ENCODE results near the gene RNF135.
"Not testable (repeated sequence)": the region's sequence is repeated elsewhere in the genome, so short reads cannot be mapped to it uniquely, and the experiment has no call there.

Gene RNF135

DNA sequence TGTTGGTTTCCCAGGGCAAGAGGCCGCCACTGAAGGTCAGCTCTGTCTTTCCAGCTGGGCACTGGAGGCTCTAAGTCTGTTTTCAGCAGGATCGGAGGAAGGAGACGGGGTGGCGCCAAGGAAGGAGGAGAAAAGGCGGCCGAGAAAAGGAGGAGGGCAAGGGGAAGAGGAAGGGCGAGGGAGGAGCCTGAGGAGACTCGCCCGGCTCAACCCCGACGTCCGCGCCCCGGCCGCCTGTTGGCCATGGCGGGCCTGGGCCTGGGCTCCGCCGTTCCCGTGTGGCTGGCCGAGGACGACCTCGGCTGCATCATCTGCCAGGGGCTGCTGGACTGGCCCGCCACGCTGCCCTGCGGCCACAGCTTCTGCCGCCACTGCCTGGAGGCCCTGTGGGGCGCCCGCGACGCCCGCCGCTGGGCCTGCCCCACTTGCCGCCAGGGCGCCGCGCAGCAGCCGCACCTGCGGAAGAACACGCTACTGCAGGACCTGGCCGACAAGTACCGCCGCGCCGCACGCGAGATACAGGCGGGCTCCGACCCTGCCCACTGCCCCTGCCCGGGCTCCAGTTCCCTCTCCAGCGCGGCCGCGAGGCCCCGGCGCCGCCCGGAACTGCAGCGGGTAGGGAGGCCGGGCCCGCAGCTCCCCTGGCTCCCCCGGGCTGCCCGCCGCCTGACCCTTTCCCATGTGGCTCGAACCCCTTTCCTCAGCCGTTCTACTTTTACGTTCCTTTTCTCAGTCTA is at the start of gene RNF135:
RNF135 (plus strand) TSS at position 209 of the 737 bp plus-strand sequence; CDS start at position 244, 35 bp downstream.
- DNase-seq, result peak; percentile 62

DNA sequence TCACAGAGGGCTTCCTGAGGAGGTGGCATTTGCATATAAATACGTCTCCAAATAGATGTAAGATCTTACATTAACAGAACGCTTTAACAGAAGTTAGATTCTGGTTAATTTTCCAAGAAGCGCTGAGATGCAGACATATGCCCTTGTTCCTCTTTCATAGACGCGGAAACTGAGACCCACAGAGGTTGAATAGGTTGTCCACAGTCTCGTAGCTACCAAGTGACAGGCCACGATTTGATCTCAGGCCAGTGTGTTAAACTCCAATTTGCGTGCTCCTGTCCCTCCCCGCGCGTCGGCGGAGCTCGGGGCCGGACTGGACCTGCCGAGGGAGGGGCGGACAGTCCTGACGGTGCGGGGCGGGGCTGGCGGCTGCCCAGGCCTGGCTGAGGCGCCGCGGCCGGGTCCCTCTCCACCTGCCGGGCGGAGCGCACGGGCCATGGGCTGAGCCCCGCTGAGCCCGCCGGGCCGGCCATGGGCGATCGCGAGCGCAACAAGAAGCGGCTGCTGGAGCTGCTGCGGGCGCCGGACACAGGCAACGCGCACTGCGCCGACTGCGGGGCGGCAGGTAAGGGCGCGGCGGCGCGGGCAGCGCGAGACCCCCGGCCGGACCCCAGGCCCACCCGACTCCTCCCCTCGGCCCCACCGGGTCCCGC is 49.2 kb upstream of the RNF135 start, which contains the start of gene ADAP2:
ADAP2 (plus strand) TSS at position 402 of the 653 bp plus-strand sequence; CDS start at position 472, 70 bp downstream.
- no peak for DNase-seq

- DNase-seq, result no peak
Measured at GRCh38 chr17:30922235-30923030, 48.4 kb upstream of the RNF135 start.

DNA sequence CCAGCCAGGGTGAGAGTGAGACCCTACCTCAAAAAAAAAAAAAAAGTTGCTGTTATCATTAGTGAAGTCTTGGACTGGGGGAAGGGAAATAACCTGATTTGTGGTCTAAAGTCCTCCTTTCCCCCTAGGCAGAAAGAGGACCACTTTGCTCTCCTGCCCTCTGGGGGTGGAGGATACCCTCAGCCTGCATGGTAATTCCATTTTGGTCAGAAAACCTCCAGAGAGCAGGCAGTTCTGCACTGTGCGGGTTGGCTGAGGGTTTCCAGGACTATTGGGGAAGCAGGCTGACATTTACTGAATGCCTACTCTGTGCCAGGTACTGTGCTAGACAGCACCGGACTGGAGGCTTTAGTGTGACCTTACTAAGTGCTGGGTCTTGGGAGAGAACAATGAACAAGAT is 46.5 kb upstream of the RNF135 start:
- DNase-seq, result no peak

GRCh38 chr17:30926516-30926915 is 44.3 kb upstream of the RNF135 start:
- no peak for DNase-seq

- DNase-seq, result no peak
Measured at GRCh38 chr17:30927756-30928155, 43.1 kb upstream of the RNF135 start.

GRCh38 chr17:30928584-30928983 is 42.3 kb upstream of the RNF135 start:
- DNase-seq, result no peak

GRCh38 chr17:30929081-30929633 is 41.7 kb upstream of the RNF135 start:
- no peak for DNase-seq

DNA sequence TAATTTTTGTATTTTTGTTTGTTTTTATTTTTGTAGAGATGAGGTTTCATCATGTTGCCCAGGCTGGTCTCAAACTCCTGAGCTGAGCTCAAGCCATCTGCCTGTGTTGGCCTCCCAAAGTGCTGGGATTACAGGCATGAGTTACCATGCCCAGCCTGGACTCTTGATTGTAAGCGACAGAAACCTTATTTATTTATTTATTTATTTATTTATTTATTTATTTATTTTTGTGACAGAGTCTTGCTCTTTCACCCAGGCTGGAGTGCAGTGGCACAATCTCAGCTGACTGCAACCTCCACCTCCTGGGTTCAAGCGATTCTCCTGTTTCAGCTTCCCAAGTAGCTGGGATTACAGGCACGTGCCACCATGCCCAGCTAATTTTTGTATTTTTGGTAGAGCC is 41.0 kb upstream of the RNF135 start:
- DNase-seq, result not testable (repeated sequence)

GRCh38 chr17:30930495-30930894 is 40.3 kb upstream of the RNF135 start:
- no peak for DNase-seq

DNA sequence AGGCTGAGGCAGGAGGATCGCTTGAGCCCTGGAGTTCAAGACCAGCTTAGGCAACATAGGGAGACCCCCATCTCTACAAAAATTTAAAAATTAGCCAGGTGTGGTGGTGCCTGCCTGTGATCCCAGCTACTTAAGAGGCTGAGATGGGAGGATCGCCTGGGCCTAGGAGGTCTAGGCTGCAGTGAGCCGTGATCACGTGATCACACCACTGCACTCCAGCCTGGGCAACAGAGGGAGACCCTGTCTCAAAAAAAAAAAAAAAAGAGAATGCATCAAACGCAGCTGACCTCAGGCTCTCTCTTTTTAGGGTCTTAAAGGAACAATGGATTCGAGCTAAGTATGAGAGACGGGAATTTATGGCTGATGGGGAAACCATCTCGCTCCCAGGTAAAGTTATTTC is 39.3 kb upstream of the RNF135 start:
- DNase-seq, result not testable (repeated sequence)

- no peak for DNase-seq
Measured at GRCh38 chr17:30933966-30934365, 36.9 kb upstream of the RNF135 start.

GRCh38 chr17:30939051-30939689 is 31.7 kb upstream of the RNF135 start:
- DNase-seq, result no peak

- no peak for DNase-seq
Measured at GRCh38 chr17:30942308-30943079, 28.3 kb upstream of the RNF135 start.

GRCh38 chr17:30947796-30948195 is 23.0 kb upstream of the RNF135 start:
- DNase-seq, result no peak

GRCh38 chr17:30950189-30950588 is 20.6 kb upstream of the RNF135 start:
- no peak for DNase-seq

DNA sequence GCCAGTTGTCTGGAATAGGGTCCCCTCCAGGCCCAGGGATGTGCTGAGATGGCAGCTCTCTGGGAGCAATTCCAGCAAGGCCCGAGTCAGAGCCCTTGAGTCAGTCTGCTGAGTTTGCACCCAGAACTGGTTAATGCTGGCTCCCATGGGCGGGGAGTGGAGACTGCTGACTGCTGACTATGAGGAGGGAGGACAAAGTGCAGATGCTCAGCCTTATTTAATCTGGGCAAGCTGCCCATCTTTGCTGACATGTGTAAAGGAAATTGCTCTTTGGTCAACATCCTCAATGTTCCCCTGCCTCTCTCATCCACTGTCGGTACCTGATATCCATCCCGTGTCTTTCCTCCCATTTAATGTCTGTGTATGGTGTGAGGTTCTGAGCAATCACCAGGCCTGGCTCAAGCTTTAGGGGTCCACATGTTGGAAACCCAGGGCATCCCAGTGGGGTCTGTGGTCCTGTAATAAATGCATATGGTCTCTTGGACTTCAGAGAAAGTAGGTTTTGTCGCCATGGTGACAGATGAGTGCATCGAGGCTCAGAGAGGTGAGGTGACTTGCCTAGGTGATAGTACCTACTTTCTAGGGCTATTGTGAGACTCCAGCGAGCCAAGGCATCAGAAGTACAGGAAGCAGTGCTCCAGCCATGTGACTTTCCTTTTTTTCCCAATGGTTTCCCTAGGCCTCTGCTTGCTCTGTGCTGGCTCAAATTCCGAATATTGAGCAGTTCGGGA is 20.0 kb upstream of the RNF135 start:
- no peak for DNase-seq

- no peak for DNase-seq
Measured at GRCh38 chr17:30952638-30953393, 18.0 kb upstream of the RNF135 start.

- no peak for DNase-seq
Measured at GRCh38 chr17:30954046-30954830, 16.6 kb upstream of the RNF135 start.
